ENCODE data around the gene SORCS3.

SORCS3 gene

GRCh38 chr10:104872691-104873090 is 231.6 kb downstream of the SORCS3 start:
- no peaks in the 10 kb centered on the region for H3K4me1 Mint-ChIP-seq
- ATAC-seq (no peak), DNase-seq (no peak)
- H3K4me3 Mint-ChIP-seq = no peak overlapping the region
- no peaks in the 10 kb centered on the region for H3K9me3 Mint-ChIP-seq
- no peaks in the 10 kb centered on the region for H3K27me3 Mint-ChIP-seq
- H3K36me3 Mint-ChIP-seq (ENCODE audit: low read depth) = no peaks in the 10 kb centered on the region
- no peak overlapping the region for H3K27ac Mint-ChIP-seq

- no peak overlapping the region for H3K4me3 Mint-ChIP-seq
- H3K27ac Mint-ChIP-seq = no peak overlapping the region
Observed at GRCh38 chr10:104873161-104873560, 232.1 kb downstream of the SORCS3 start.

GRCh38 chr10:104875561-104875960 is 234.5 kb downstream of the SORCS3 start:
- H3K4me1 Mint-ChIP-seq = no peaks in the 10 kb centered on the region
- H3K36me3 Mint-ChIP-seq (ENCODE audit: low read depth) = no peaks in the 10 kb centered on the region
- no peak overlapping the region for H3K27ac Mint-ChIP-seq
- H3K27me3 Mint-ChIP-seq = peaks cover 2% of the 10 kb centered on the region
- no peak overlapping the region for H3K4me3 Mint-ChIP-seq
- ATAC-seq (no peak), DNase-seq (no peak)
- no peaks in the 10 kb centered on the region for H3K9me3 Mint-ChIP-seq

More at GRCh38 chr10:104873161-104873560, 232.1 kb downstream of the SORCS3 start:
- Mint-ChIP-seq H3K4me1 (no peaks in the 10 kb centered on the region), H3K9me3 (no peaks in the 10 kb centered on the region), H3K27me3 (no peaks in the 10 kb centered on the region), H3K36me3 (ENCODE audit: low read depth) (no peaks in the 10 kb centered on the region)
- DNase-seq (no peak), ATAC-seq (no peak)

- no peaks in the 10 kb centered on the region for H3K4me1 Mint-ChIP-seq
- no peaks in the 10 kb centered on the region for H3K36me3 Mint-ChIP-seq (ENCODE audit: low read depth)
- no peak for DNase-seq
- no peak overlapping the region for H3K4me3 Mint-ChIP-seq
- H3K27me3 Mint-ChIP-seq = peaks cover 11% of the 10 kb centered on the region
- H3K9me3 Mint-ChIP-seq = no peaks in the 10 kb centered on the region
- ATAC-seq = no peak
- no peak overlapping the region for H3K27ac Mint-ChIP-seq
Observed at GRCh38 chr10:104880624-104881398, 239.7 kb downstream of the SORCS3 start.

- ATAC-seq (no peak), DNase-seq (no peak)
- no peaks in the 10 kb centered on the region for H3K4me1 Mint-ChIP-seq
- H3K27me3 Mint-ChIP-seq = peaks cover 11% of the 10 kb centered on the region
- H3K4me3 Mint-ChIP-seq = no peak overlapping the region
- H3K36me3 Mint-ChIP-seq (ENCODE audit: low read depth) = no peaks in the 10 kb centered on the region
- no peaks in the 10 kb centered on the region for H3K9me3 Mint-ChIP-seq
- H3K27ac Mint-ChIP-seq = no peak overlapping the region
Observed at GRCh38 chr10:104881740-104882139, 240.7 kb downstream of the SORCS3 start.

DNA sequence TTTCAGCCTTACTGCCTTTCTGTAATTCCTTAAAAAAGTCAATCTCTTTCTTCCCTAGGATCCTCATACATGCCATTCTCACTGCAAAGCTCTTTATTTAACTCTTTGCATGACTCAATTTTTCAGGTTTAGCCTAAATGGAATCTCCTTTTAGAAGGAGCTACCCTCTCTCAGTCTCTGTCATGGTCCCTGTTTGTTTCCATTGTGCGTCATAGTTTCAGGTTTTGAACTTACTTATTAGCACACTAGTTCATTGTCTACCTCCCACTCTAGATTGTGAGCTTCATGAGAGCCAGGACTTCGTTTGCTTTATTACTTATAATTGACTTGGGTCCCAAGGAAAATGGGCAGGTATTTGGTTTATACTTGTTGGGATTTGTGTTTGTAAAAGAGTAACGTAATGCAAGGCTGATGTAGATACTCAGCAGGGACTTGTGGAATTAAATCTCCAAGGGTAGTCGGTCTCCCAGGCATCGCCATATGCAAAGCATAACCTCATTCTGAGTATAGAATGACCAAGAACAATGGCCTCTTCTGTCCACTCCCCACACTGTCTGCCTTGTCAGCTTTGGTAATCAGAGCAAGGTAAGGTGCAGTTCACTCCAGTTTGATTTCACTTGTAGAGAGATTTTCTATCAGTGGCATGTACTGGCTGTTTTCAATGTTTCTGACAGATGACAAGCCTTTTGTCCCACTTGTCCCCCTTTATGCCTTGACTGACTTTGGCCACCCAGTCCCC is 252.0 kb downstream of the SORCS3 start:
- no peak overlapping the region for H3K27ac Mint-ChIP-seq
- H3K9me3 Mint-ChIP-seq = peaks cover 28% of the 10 kb centered on the region
- H3K27me3 Mint-ChIP-seq = no peaks in the 10 kb centered on the region
- no peaks in the 10 kb centered on the region for H3K4me1 Mint-ChIP-seq
- DNase-seq = no peak
- H3K36me3 Mint-ChIP-seq (ENCODE audit: low read depth) = no peaks in the 10 kb centered on the region
- no peak overlapping the region for H3K4me3 Mint-ChIP-seq
- no peak for ATAC-seq

DNA sequence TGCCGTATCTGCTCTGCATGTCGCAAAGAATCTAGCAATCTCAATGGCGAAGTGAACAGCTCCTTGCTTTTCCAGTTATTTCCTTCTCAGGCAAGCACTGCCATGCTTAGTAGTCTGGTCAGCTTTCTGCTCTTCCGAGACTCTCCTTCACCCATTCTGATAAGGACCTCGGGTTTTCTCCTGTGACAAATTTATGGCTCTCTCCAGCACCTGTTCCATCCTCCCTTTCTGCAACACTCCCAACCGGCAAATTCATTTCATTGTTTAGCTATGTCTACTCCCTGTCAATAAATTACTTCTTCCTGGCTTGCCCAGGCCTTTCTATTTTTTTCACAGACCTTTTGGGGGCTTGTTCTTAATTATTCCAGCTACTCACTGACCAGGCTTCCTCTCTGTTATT is 252.6 kb downstream of the SORCS3 start:
- no peak overlapping the region for H3K4me3 Mint-ChIP-seq
- no peaks in the 10 kb centered on the region for H3K27me3 Mint-ChIP-seq
- no peak for DNase-seq
- H3K9me3 Mint-ChIP-seq = peaks cover 22% of the 10 kb centered on the region
- H3K36me3 Mint-ChIP-seq (ENCODE audit: low read depth) = no peaks in the 10 kb centered on the region
- ATAC-seq = no peak
- no peak overlapping the region for H3K27ac Mint-ChIP-seq
- H3K4me1 Mint-ChIP-seq = no peaks in the 10 kb centered on the region

- Mint-ChIP-seq H3K36me3 (ENCODE audit: low read depth) (no peaks in the 10 kb centered on the region), H3K9me3 (peaks cover 14% of the 10 kb centered on the region), H3K27me3 (no peaks in the 10 kb centered on the region), H3K4me3 (no peak overlapping the region), H3K4me1 (no peaks in the 10 kb centered on the region), H3K27ac (no peak overlapping the region)
- DNase-seq (no peak), ATAC-seq (no peak)
Observed at GRCh38 chr10:104894681-104895080, 253.6 kb downstream of the SORCS3 start.

- H3K36me3 Mint-ChIP-seq (ENCODE audit: low read depth) = no peaks in the 10 kb centered on the region
Observed at GRCh38 chr10:104895541-104895940, 254.5 kb downstream of the SORCS3 start.

GRCh38 chr10:104895981-104896380 is 254.9 kb downstream of the SORCS3 start:
- no peaks in the 10 kb centered on the region for H3K27me3 Mint-ChIP-seq
- H3K9me3 Mint-ChIP-seq = peaks cover 4% of the 10 kb centered on the region
- ATAC-seq (no peak), DNase-seq (no peak)
- no peaks in the 10 kb centered on the region for H3K36me3 Mint-ChIP-seq (ENCODE audit: low read depth)
- no peak overlapping the region for H3K27ac Mint-ChIP-seq
- H3K4me3 Mint-ChIP-seq = no peak overlapping the region
- no peaks in the 10 kb centered on the region for H3K4me1 Mint-ChIP-seq

More at GRCh38 chr10:104895541-104895940, 254.5 kb downstream of the SORCS3 start:
- no peaks in the 10 kb centered on the region for H3K4me1 Mint-ChIP-seq
- H3K4me3 Mint-ChIP-seq = no peak overlapping the region
- DNase-seq = no peak
- no peaks in the 10 kb centered on the region for H3K27me3 Mint-ChIP-seq
- no peak overlapping the region for H3K27ac Mint-ChIP-seq
- peaks cover 7% of the 10 kb centered on the region for H3K9me3 Mint-ChIP-seq
- no peak for ATAC-seq

DNA sequence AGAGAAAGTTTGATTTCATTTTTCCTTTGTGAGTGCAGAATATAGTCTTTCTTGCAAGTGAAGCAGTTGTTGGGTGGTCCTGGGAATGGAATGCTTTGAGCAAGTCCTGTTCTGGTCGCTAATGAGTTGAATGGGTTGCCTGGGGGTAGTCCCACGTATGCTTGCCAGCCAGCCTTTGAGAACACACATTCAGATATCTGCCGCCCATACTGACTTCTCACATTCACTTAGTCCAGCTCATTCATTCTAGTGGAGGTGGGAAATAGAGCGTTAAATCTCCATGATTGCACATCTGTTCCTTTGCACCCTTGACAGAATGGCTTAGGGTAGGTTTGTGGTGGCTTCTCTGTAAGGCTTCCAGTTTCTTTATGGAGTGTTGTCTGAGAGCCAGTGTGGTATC is 256.6 kb downstream of the SORCS3 start:
- ATAC-seq = no peak
- Mint-ChIP-seq H3K27me3 (no peaks in the 10 kb centered on the region), H3K27ac (no peak overlapping the region), H3K9me3 (peaks cover 3% of the 10 kb centered on the region), H3K36me3 (ENCODE audit: low read depth) (no peaks in the 10 kb centered on the region), H3K4me1 (no peaks in the 10 kb centered on the region), H3K4me3 (no peak overlapping the region)
- no peak for DNase-seq

DNA sequence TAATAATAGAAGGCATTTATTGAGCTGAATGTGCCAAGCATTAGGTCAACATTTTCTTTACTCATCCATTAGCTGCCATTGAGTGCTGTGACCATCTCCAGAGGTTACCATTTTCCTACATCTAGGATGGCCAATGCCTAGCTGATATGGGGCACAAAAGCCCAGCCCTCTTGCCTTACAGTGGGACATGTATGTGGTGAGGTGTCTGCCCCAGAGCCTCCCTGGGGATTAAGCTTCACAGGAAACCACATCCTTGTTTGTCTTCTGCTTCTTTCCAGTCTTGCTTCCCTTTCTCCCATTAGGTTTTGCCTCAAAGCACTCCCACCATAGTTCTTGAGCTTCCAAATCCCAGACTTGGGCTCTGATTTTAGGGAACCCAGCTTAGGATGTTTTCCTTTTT is 258.7 kb downstream of the SORCS3 start:
- Mint-ChIP-seq H3K4me3 (no peak overlapping the region), H3K36me3 (ENCODE audit: low read depth) (no peaks in the 10 kb centered on the region), H3K9me3 (no peaks in the 10 kb centered on the region), H3K27ac (no peak overlapping the region), H3K27me3 (peaks cover 4% of the 10 kb centered on the region), H3K4me1 (no peaks in the 10 kb centered on the region)
- ATAC-seq (no peak), DNase-seq (no peak)

GRCh38 chr10:104903433-104903832 is 262.3 kb downstream of the SORCS3 start:
- Mint-ChIP-seq H3K9me3 (no peaks in the 10 kb centered on the region), H3K27ac (no peak overlapping the region), H3K27me3 (peaks cover 4% of the 10 kb centered on the region), H3K4me3 (no peak overlapping the region), H3K4me1 (no peaks in the 10 kb centered on the region), H3K36me3 (ENCODE audit: low read depth) (no peaks in the 10 kb centered on the region)
- DNase-seq (no peak), ATAC-seq (no peak)

GRCh38 chr10:104904753-104905323 is 263.7 kb downstream of the SORCS3 start:
- no peak for ATAC-seq
- Mint-ChIP-seq H3K4me3 (no peak overlapping the region), H3K9me3 (no peaks in the 10 kb centered on the region), H3K27me3 (peaks cover 4% of the 10 kb centered on the region), H3K27ac (no peak overlapping the region), H3K36me3 (ENCODE audit: low read depth) (no peaks in the 10 kb centered on the region), H3K4me1 (no peaks in the 10 kb centered on the region)
- no peak for DNase-seq

- ATAC-seq = no peak
- Mint-ChIP-seq H3K4me3 (no peak overlapping the region), H3K27me3 (peaks cover 4% of the 10 kb centered on the region), H3K36me3 (ENCODE audit: low read depth) (no peaks in the 10 kb centered on the region), H3K4me1 (no peaks in the 10 kb centered on the region), H3K9me3 (no peaks in the 10 kb centered on the region), H3K27ac (no peak overlapping the region)
- DNase-seq = no peak
Observed at GRCh38 chr10:104906112-104906511, 265.0 kb downstream of the SORCS3 start.
